ENCODE measurements around the gene RUNX1. TPM values are rescaled to one million over a fixed set of nuclear protein-coding genes. Genes with fewer than 3 reads are reported as not detected.
A peak's percentile ranks its signal among the peaks of the same experiment; 100 is the strongest.

RUNX1 gene
- total and polyA plus RNA-seq, 10 of the 15 experiments (the other 5 are each of a cell fraction or from before 2014, with no cell fraction given): 0.90 to 15.2 (median 4.1) TPM

DNA sequence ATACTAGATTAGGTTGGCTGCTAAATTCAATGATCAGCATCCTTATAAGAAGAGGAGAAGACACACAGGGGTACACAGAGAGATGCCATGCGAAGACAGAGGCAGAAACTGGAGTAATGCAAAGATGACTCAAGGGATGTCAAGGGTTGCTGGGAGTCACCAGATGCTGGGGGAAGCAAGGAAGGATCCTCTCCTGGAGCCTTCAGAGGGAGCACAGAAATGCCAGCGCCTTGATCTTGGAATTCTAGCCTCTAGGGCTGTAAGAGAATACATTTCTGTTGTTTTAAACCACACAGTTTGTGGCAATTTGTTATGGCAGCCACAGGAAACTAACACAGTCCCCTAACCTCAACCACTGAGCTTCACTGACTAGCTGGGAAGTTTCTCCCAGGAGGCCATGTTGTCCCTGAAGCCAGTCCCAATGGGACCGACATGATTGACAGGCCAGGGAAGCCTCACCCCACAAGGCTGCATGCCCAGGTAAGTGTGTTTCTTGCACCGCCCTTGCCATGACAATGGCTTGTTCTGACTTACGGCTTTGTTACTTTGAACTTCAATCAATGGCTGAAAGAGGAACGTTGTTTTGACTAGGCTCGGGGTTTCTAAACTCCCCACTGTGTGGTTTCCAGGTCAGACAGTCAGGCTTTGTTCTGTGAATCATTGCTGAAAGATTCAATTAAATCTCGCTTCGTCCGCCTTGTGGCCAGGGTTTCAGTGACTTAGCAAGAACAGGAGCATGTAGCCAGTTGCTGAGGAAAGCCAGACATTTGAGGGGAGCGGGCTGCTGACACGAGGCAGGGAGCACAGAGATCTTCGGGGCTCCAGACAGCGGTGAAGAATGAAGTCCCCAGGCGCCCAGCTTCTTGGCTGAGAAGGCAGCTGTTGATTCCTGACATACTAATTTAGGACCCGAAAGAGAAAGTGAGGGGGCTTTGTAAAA, 62.3 kb downstream of the RUNX1 start (continued):
- TF ChIP-seq PAX8 (IDR thresholded peaks at IDR 0.05) (no peak), SMAD1 (IDR thresholded peaks at IDR 0.05; ENCODE audit: low read depth, partially characterized antibody) (no peak), CHD2 (IDR thresholded peaks at IDR 0.05; ENCODE audit: borderline replicate concordance, low read depth, low read length) (0 out of 2 replicates have a peak, but pooled peaks have one; percentile 39), SMC3 (IDR thresholded peaks at IDR 0.05; ENCODE audit: borderline replicate concordance, low read length) (peak; percentile 11; the same call in 1 of the 2 replicates), ZBED1 (IDR thresholded peaks at IDR 0.05; ENCODE audit: borderline replicate concordance) (peak; percentile 71; the same call in 1 of the 2 replicates), KAT2A (conservative IDR thresholded peaks at IDR 0.05; ENCODE audit: control insufficient read depth, low read depth, low read length) (no peak), TCF7 (IDR thresholded peaks at IDR 0.05; ENCODE audit: borderline replicate concordance) (peak; percentile 87; the same call in 1 of the 2 replicates), ATF7 (IDR thresholded peaks at IDR 0.05; ENCODE audit: low read depth) (peak; percentile 56), DPF2 (IDR thresholded peaks at IDR 0.05) (peak; percentile 91), POLR2AphosphoS2 (IDR thresholded peaks at IDR 0.05; ENCODE audit: low read depth, low read length) (no peak), EED (IDR thresholded peaks at IDR 0.05; ENCODE audit: low read depth) (peak; percentile 83; the same call in 1 of the 2 replicates), GABPA (IDR thresholded peaks at IDR 0.05; ENCODE audit: low read depth) (0 out of 2 replicates have a peak, but pooled peaks have one; percentile 17)
- TF ChIP-seq, protein P1, sequence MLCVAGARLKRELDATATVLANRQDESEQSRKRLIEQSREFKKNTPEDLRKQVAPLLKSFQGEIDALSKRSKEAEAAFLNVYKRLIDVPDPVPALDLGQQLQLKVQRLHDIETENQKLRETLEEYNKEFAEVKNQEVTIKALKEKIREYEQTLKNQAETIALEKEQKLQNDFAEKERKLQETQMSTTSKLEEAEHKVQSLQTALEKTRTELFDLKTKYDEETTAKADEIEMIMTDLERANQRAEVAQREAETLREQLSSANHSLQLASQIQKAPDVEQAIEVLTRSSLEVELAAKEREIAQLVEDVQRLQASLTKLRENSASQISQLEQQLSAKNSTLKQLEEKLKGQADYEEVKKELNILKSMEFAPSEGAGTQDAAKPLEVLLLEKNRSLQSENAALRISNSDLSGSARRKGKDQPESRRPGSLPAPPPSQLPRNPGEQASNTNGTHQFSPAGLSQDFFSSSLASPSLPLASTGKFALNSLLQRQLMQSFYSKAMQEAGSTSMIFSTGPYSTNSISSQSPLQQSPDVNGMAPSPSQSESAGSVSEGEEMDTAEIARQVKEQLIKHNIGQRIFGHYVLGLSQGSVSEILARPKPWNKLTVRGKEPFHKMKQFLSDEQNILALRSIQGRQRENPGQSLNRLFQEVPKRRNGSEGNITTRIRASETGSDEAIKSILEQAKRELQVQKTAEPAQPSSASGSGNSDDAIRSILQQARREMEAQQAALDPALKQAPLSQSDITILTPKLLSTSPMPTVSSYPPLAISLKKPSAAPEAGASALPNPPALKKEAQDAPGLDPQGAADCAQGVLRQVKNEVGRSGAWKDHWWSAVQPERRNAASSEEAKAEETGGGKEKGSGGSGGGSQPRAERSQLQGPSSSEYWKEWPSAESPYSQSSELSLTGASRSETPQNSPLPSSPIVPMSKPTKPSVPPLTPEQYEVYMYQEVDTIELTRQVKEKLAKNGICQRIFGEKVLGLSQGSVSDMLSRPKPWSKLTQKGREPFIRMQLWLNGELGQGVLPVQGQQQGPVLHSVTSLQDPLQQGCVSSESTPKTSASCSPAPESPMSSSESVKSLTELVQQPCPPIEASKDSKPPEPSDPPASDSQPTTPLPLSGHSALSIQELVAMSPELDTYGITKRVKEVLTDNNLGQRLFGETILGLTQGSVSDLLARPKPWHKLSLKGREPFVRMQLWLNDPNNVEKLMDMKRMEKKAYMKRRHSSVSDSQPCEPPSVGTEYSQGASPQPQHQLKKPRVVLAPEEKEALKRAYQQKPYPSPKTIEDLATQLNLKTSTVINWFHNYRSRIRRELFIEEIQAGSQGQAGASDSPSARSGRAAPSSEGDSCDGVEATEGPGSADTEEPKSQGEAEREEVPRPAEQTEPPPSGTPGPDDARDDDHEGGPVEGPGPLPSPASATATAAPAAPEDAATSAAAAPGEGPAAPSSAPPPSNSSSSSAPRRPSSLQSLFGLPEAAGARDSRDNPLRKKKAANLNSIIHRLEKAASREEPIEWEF (IDR thresholded peaks at IDR 0.05; ENCODE audit: insufficient replicate concordance, low read depth, low read length): peak; percentile 41
- TF ChIP-seq, protein P2, sequence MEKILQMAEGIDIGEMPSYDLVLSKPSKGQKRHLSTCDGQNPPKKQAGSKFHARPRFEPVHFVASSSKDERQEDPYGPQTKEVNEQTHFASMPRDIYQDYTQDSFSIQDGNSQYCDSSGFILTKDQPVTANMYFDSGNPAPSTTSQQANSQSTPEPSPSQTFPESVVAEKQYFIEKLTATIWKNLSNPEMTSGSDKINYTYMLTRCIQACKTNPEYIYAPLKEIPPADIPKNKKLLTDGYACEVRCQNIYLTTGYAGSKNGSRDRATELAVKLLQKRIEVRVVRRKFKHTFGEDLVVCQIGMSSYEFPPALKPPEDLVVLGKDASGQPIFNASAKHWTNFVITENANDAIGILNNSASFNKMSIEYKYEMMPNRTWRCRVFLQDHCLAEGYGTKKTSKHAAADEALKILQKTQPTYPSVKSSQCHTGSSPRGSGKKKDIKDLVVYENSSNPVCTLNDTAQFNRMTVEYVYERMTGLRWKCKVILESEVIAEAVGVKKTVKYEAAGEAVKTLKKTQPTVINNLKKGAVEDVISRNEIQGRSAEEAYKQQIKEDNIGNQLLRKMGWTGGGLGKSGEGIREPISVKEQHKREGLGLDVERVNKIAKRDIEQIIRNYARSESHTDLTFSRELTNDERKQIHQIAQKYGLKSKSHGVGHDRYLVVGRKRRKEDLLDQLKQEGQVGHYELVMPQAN (conservative IDR thresholded peaks at IDR 0.05): no peak
- TF ChIP-seq, protein P3, sequence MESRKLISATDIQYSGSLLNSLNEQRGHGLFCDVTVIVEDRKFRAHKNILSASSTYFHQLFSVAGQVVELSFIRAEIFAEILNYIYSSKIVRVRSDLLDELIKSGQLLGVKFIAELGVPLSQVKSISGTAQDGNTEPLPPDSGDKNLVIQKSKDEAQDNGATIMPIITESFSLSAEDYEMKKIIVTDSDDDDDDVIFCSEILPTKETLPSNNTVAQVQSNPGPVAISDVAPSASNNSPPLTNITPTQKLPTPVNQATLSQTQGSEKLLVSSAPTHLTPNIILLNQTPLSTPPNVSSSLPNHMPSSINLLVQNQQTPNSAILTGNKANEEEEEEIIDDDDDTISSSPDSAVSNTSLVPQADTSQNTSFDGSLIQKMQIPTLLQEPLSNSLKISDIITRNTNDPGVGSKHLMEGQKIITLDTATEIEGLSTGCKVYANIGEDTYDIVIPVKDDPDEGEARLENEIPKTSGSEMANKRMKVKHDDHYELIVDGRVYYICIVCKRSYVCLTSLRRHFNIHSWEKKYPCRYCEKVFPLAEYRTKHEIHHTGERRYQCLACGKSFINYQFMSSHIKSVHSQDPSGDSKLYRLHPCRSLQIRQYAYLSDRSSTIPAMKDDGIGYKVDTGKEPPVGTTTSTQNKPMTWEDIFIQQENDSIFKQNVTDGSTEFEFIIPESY (IDR thresholded peaks at IDR 0.05): no peak
- TF ChIP-seq, protein P4, sequence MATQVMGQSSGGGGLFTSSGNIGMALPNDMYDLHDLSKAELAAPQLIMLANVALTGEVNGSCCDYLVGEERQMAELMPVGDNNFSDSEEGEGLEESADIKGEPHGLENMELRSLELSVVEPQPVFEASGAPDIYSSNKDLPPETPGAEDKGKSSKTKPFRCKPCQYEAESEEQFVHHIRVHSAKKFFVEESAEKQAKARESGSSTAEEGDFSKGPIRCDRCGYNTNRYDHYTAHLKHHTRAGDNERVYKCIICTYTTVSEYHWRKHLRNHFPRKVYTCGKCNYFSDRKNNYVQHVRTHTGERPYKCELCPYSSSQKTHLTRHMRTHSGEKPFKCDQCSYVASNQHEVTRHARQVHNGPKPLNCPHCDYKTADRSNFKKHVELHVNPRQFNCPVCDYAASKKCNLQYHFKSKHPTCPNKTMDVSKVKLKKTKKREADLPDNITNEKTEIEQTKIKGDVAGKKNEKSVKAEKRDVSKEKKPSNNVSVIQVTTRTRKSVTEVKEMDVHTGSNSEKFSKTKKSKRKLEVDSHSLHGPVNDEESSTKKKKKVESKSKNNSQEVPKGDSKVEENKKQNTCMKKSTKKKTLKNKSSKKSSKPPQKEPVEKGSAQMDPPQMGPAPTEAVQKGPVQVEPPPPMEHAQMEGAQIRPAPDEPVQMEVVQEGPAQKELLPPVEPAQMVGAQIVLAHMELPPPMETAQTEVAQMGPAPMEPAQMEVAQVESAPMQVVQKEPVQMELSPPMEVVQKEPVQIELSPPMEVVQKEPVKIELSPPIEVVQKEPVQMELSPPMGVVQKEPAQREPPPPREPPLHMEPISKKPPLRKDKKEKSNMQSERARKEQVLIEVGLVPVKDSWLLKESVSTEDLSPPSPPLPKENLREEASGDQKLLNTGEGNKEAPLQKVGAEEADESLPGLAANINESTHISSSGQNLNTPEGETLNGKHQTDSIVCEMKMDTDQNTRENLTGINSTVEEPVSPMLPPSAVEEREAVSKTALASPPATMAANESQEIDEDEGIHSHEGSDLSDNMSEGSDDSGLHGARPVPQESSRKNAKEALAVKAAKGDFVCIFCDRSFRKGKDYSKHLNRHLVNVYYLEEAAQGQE (IDR thresholded peaks at IDR 0.05; ENCODE audit: low read depth, low read length): no peak

Measured in GM12878 (cell line).